Central memory CD8-positive, alpha-beta T cell (primary cell): ENCODE measurements around the gene RANBP6.
"Not testable (repeated sequence)": the region's sequence is repeated elsewhere in the genome, so short reads cannot be mapped to it uniquely, and the experiment has no call there.

Source experiments
- ATAC-seq: fragments of 150-1000 bp; cut with Tn5 transposase; replicated peaks from 2 replicates; pipeline ENCODE4 v1.10.0; 2022; ENCODE audit warnings: mild to moderate bottlenecking, moderate FRiP score, moderate number of reproducible peaks; ENCODE audit not compliant: poor library complexity, severe bottlenecking; ENCODE audit errors: extremely low read depth
- DNase-seq, 2 donors: peaks; one replicate each; pipeline ENCODE4 v3.0.0; 2021; ENCODE audit warnings: low spot score in 2 of 2
- H3K27ac Mint-ChIP-seq: one replicate; pipeline ENCODE4 v1.8.0; 2022; ENCODE audit warnings: low read depth, mild to moderate bottlenecking, moderate library complexity, mixed read lengths
- H3K27me3 Mint-ChIP-seq: one replicate; pipeline ENCODE4 v1.8.0; 2022; ENCODE audit warnings: mixed read lengths
- H3K36me3 Mint-ChIP-seq: one replicate; pipeline ENCODE4 v1.8.0; 2022; ENCODE audit warnings: mild to moderate bottlenecking, moderate library complexity, mixed read lengths; ENCODE audit not compliant: insufficient read depth
- H3K4me1 Mint-ChIP-seq: one replicate; pipeline ENCODE4 v1.8.0; 2022; ENCODE audit warnings: mixed read lengths
- H3K4me3 Mint-ChIP-seq: one replicate; pipeline ENCODE4 v1.8.0; 2022; ENCODE audit warnings: mild to moderate bottlenecking, moderate library complexity, mixed read lengths
- H3K9me3 Mint-ChIP-seq: one replicate; pipeline ENCODE4 v1.8.0; 2022; ENCODE audit warnings: mixed read lengths

Gene RANBP6

GRCh38 chr9:6036391-6036790 lies 21.0 kb upstream of the RANBP6 start:
- Mint-ChIP-seq H3K27me3 (peaks cover 23% of the 10 kb centered on the region), H3K4me3 (no peak overlapping the region), H3K4me1 (no peaks in the 10 kb centered on the region), H3K9me3 (no peaks in the 10 kb centered on the region), H3K27ac (no peak overlapping the region), H3K36me3 (peaks cover 2% of the 10 kb centered on the region)
- ATAC-seq (no peak), DNase-seq (no peak)

GRCh38 chr9:6034954-6035353 lies 19.5 kb upstream of the RANBP6 start:
- Mint-ChIP-seq H3K27ac (no peak overlapping the region), H3K4me1 (no peaks in the 10 kb centered on the region), H3K36me3 (no peaks in the 10 kb centered on the region), H3K27me3 (peaks cover 26% of the 10 kb centered on the region), H3K9me3 (no peaks in the 10 kb centered on the region), H3K4me3 (no peak overlapping the region)
- DNase-seq (no peak), ATAC-seq (no peak)

- DNase-seq (no peak), ATAC-seq (no peak)
- H3K9me3 Mint-ChIP-seq = no peaks in the 10 kb centered on the region
- no peak overlapping the region for H3K27ac Mint-ChIP-seq
- H3K4me1 Mint-ChIP-seq = no peaks in the 10 kb centered on the region
- peaks cover 33% of the 10 kb centered on the region for H3K27me3 Mint-ChIP-seq
- no peaks in the 10 kb centered on the region for H3K36me3 Mint-ChIP-seq
- no peak overlapping the region for H3K4me3 Mint-ChIP-seq
These were observed 14.3 kb upstream of the RANBP6 start for GRCh38 chr9:6029604-6030274.

GRCh38 chr9:6024035-6024554 lies 8.7 kb upstream of the RANBP6 start:
- no peak for DNase-seq
- H3K4me1 Mint-ChIP-seq = peaks cover 5% of the 10 kb centered on the region
- no peaks in the 10 kb centered on the region for H3K9me3 Mint-ChIP-seq
- H3K27me3 Mint-ChIP-seq = peaks cover 23% of the 10 kb centered on the region
- no peaks in the 10 kb centered on the region for H3K36me3 Mint-ChIP-seq
- peak; percentile 64 for ATAC-seq
- H3K4me3 Mint-ChIP-seq = no peak overlapping the region
- no peak overlapping the region for H3K27ac Mint-ChIP-seq

GRCh38 chr9:6016975-6017374 lies 1.6 kb upstream of the RANBP6 start:
- not testable (repeated sequence) for ATAC-seq, H3K27ac Mint-ChIP-seq, H3K4me3 Mint-ChIP-seq

GRCh38 chr9:6014670-6015270 lies 654 bp downstream of the RANBP6 start:
- Mint-ChIP-seq H3K36me3 (peaks cover 12% of the 10 kb centered on the region), H3K9me3 (peaks cover 5% of the 10 kb centered on the region), H3K27me3 (no peaks in the 10 kb centered on the region), H3K4me1 (peaks cover 32% of the 10 kb centered on the region), H3K4me3 (peak overlapping the region; percentile 96), H3K27ac (peak overlapping the region; percentile 99)
- DNase-seq = no peak
- no peak for ATAC-seq

More at GRCh38 chr9:6016975-6017374, 1.6 kb upstream of the RANBP6 start:
- not testable (repeated sequence) for DNase-seq, H3K27me3 Mint-ChIP-seq, H3K9me3 Mint-ChIP-seq
- Mint-ChIP-seq H3K36me3 (peaks cover 12% of the 10 kb centered on the region), H3K4me1 (peaks cover 25% of the 10 kb centered on the region)

GRCh38 chr9:6008169-6008979 lies 7.0 kb downstream of the RANBP6 start:
- ATAC-seq (peak; percentile 77), DNase-seq (peak; percentile 75 to 91)
- H3K27ac Mint-ChIP-seq = peak overlapping the region; percentile 92
- H3K4me3 Mint-ChIP-seq = peak overlapping the region; percentile 92
- H3K4me1 Mint-ChIP-seq = peaks cover 41% of the 10 kb centered on the region
- peaks cover 19% of the 10 kb centered on the region for H3K36me3 Mint-ChIP-seq
- peaks cover 5% of the 10 kb centered on the region for H3K9me3 Mint-ChIP-seq
- H3K27me3 Mint-ChIP-seq = no peaks in the 10 kb centered on the region

GRCh38 chr9:6007770-6008168 lies 7.7 kb downstream of the RANBP6 start:
- peak in 1 of 2 donors; percentile 60 for DNase-seq
- no peaks in the 10 kb centered on the region for H3K27me3 Mint-ChIP-seq
- peak; percentile 61 for ATAC-seq
- peaks cover 36% of the 10 kb centered on the region for H3K4me1 Mint-ChIP-seq
- peak overlapping the region; percentile 92 for H3K27ac Mint-ChIP-seq
- peaks cover under 1% of the 10 kb centered on the region for H3K9me3 Mint-ChIP-seq
- H3K4me3 Mint-ChIP-seq = peak overlapping the region; percentile 92
- peaks cover 15% of the 10 kb centered on the region for H3K36me3 Mint-ChIP-seq

- Mint-ChIP-seq H3K4me1 (peaks cover 35% of the 10 kb centered on the region), H3K36me3 (peaks cover 13% of the 10 kb centered on the region), H3K27me3 (no peaks in the 10 kb centered on the region), H3K9me3 (no peaks in the 10 kb centered on the region), H3K4me3 (peak overlapping the region; percentile 92), H3K27ac (peak overlapping the region; percentile 92)
- ATAC-seq (peak; percentile 78), DNase-seq (peak; percentile 87 to 90)
These were observed 8.2 kb downstream of the RANBP6 start for GRCh38 chr9:6007058-6007769.

GRCh38 chr9:6006749-6007057 lies 8.7 kb downstream of the RANBP6 start:
- Mint-ChIP-seq H3K9me3 (no peaks in the 10 kb centered on the region), H3K27ac (peak overlapping the region; percentile 92), H3K27me3 (no peaks in the 10 kb centered on the region), H3K36me3 (peaks cover 13% of the 10 kb centered on the region), H3K4me3 (peak overlapping the region; percentile 92), H3K4me1 (peaks cover 33% of the 10 kb centered on the region)
- no peak for ATAC-seq
- DNase-seq = no peak

- H3K27ac Mint-ChIP-seq = no peak overlapping the region
- no peak for DNase-seq
- ATAC-seq = no peak
- no peaks in the 10 kb centered on the region for H3K9me3 Mint-ChIP-seq
- no peak overlapping the region for H3K4me3 Mint-ChIP-seq
- H3K36me3 Mint-ChIP-seq = no peaks in the 10 kb centered on the region
- H3K4me1 Mint-ChIP-seq = peaks cover 45% of the 10 kb centered on the region
- H3K27me3 Mint-ChIP-seq = no peaks in the 10 kb centered on the region
These were observed 14.5 kb downstream of the RANBP6 start for GRCh38 chr9:6000955-6001354.

- Mint-ChIP-seq H3K4me1 (peaks cover 59% of the 10 kb centered on the region), H3K4me3 (no peak overlapping the region), H3K27me3 (no peaks in the 10 kb centered on the region), H3K9me3 (no peaks in the 10 kb centered on the region), H3K27ac (no peak overlapping the region), H3K36me3 (peaks cover under 1% of the 10 kb centered on the region)
- ATAC-seq = no peak
- DNase-seq = no peak
These were observed 15.9 kb downstream of the RANBP6 start for GRCh38 chr9:5999443-6000101.
